IPS-20b (cell line): ENCODE measurements around the gene MSRB3.

Experiments
- H3K27ac ChIP-seq: one replicate; pipeline ENCODE4 v1.5.1; 2013; ENCODE audit warnings: low read length
- H3K27me3 ChIP-seq: 2 replicates; pipeline ENCODE4 v1.6.1; 2013; ENCODE audit warnings: mild to moderate bottlenecking, low read length, inconsistent platforms; ENCODE audit not compliant: insufficient read depth
- H3K36me3 ChIP-seq: 2 replicates; pipeline ENCODE4 v1.6.1; 2013; ENCODE audit warnings: low read depth, mild to moderate bottlenecking, inconsistent platforms, low read length, moderate library complexity; ENCODE audit not compliant: insufficient read depth
- H3K4me1 ChIP-seq: 2 replicates; pipeline ENCODE4 v1.6.1; 2013; ENCODE audit warnings: mild to moderate bottlenecking, control low read depth, inconsistent platforms, low read length, moderate library complexity; ENCODE audit not compliant: insufficient read depth
- H3K4me3 ChIP-seq: 2 replicates; pipeline ENCODE4 v1.5.1; 2013; ENCODE audit warnings: mild to moderate bottlenecking, low read length, inconsistent platforms
- H3K9ac ChIP-seq: 2 replicates; pipeline ENCODE4 v1.6.1; 2013; ENCODE audit warnings: low read depth, mild to moderate bottlenecking, inconsistent platforms, low read length, moderate library complexity
- H3K9me3 ChIP-seq: 2 replicates; pipeline ENCODE4 v1.6.1; 2013; ENCODE audit warnings: mild to moderate bottlenecking, low read depth, low read length, inconsistent platforms; ENCODE audit not compliant: insufficient read depth

The MSRB3 gene

DNA sequence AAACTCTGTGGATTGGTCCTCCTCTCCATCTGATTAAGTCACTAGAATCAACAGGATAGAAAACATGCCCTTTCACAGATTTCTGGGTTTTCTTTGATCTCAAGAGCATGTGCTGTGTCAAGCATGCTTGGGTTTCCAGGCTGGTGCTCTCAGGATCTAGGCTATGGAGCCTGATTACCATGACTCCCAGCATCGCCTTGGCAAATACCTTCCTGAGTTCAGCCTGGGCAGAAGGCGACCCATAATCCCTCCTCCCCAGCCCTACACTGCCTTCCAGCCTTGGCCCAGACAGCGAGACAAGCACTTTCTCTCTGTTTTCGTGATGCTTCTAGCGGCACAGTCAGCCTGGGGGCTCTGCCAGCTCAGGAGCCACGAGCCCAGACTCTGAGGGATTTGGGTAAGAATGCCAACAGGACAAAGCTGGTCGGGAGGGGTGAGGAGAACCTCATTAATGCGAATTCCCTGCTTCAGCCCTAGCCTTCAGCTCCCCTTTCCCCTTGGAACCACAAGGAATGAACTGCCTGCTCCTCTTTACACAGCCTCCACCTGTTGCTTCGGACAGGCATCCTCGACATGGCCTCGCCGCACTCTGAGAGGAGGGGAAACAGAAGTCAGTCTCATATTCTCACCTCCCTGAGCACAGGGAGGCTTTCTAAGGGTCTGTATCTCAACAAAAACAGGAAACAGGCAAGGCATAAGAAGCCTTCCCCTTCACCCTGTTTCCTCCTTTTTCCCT lies 227.1 kb downstream of the MSRB3 start:
- Histone ChIP-seq H3K36me3 (no peaks in the 10 kb centered on the region), H3K9me3 (no peaks in the 10 kb centered on the region), H3K27ac (no peak overlapping the region), H3K9ac (no peak overlapping the region), H3K4me1 (peaks cover 12% of the 10 kb centered on the region), H3K27me3 (peaks cover 44% of the 10 kb centered on the region), H3K4me3 (no peak overlapping the region)

DNA sequence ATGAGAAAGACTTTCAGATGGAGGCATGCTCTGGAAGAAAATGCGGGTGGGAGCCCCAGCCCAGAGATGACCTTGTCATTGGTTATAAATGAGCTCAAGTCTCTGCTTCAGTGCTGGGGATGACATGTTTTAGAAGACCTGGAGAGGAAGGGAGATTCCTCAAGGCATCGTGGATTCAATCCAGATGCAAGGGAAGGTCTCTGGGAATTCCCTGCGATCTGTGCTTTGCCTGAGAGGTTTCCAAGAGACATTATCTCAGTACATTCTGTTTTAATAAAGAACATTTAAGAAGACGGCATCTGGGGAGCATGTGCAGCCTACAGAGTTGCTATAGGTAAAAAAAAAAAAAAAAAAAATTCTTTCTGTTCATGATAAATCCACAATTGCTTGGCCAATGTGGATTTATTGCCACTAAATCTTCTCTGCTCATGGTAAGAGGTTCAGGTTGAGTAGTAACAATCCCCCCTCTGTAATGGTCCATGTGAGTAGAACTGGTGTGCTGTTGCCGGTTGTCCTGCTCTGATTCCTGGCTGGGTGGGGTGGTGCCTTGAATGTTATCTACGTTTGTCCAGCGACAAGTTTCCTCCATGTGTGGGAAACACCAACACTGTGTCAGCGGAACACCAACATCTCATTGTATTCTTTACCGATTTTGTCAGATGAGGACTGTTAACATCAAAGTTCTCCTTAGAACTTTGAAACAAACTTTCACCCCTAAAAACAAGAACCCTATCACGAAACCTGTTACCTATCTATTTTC lies 230.0 kb downstream of the MSRB3 start:
- no peaks in the 10 kb centered on the region for H3K9me3 ChIP-seq
- no peak overlapping the region for H3K9ac ChIP-seq
- peaks cover 68% of the 10 kb centered on the region for H3K27me3 ChIP-seq
- no peaks in the 10 kb centered on the region for H3K36me3 ChIP-seq
- no peak overlapping the region for H3K4me3 ChIP-seq
- peaks cover 18% of the 10 kb centered on the region for H3K4me1 ChIP-seq
- no peak overlapping the region for H3K27ac ChIP-seq

- H3K9me3 ChIP-seq, result no peaks in the 10 kb centered on the region
- H3K4me3 ChIP-seq, result peak overlapping the region; percentile 36; the same call in 1 of the 2 replicates
- H3K4me1 ChIP-seq, result peaks cover 18% of the 10 kb centered on the region
- peak overlapping the region; percentile 22; the same call in 1 of the 2 replicates for H3K9ac ChIP-seq
- H3K27ac ChIP-seq, result no peak overlapping the region
- H3K36me3 ChIP-seq, result no peaks in the 10 kb centered on the region
- peaks cover 79% of the 10 kb centered on the region for H3K27me3 ChIP-seq
Observed at GRCh38 chr12:65510007-65510406, 231.5 kb downstream of the MSRB3 start.

DNA sequence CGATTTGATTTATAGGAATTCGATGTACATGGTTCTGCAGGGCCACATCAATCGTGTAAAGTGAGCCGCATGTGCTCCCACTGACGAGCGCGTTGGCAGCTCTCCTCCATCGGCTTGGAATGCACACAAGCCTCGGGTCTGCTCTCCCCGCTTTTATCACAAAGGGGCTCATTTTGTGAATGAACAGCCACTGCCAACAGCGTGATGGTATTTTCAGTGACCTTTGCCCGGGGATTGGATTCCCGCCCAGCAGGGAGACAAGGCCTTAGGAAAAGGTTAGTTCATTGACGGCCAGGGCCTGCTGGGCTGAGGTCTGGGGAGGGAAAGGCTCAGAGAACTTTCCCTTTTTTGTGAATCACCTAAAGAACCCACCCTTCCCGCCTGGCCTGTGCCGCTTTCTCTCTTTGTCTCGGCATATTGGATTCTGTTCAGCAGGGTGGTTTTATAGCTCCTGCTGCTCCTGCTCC lies 232.1 kb downstream of the MSRB3 start:
- H3K4me1 ChIP-seq, result peaks cover 15% of the 10 kb centered on the region; the same call in 1 of the 2 replicates
- H3K9me3 ChIP-seq, result no peaks in the 10 kb centered on the region
- peak overlapping the region; percentile 36; the same call in 1 of the 2 replicates for H3K4me3 ChIP-seq
- H3K36me3 ChIP-seq, result no peaks in the 10 kb centered on the region
- H3K9ac ChIP-seq, result peak overlapping the region; percentile 52; the same call in 1 of the 2 replicates
- peaks cover 75% of the 10 kb centered on the region for H3K27me3 ChIP-seq
- no peak overlapping the region for H3K27ac ChIP-seq

GRCh38 chr12:65511134-65511834 lies 232.8 kb downstream of the MSRB3 start:
- Histone ChIP-seq H3K4me3 (peak overlapping the region; percentile 36; the same call in 1 of the 2 replicates), H3K4me1 (peaks cover 15% of the 10 kb centered on the region; the same call in 1 of the 2 replicates), H3K36me3 (no peaks in the 10 kb centered on the region), H3K27ac (no peak overlapping the region), H3K9ac (peak overlapping the region; percentile 52; the same call in 1 of the 2 replicates), H3K9me3 (no peaks in the 10 kb centered on the region), H3K27me3 (peaks cover 69% of the 10 kb centered on the region)

- H3K4me3 ChIP-seq, result no peak overlapping the region
- no peaks in the 10 kb centered on the region for H3K36me3 ChIP-seq
- no peak overlapping the region for H3K27ac ChIP-seq
- peaks cover 15% of the 10 kb centered on the region; the same call in 1 of the 2 replicates for H3K4me1 ChIP-seq
- H3K9ac ChIP-seq, result no peak overlapping the region
- no peaks in the 10 kb centered on the region for H3K9me3 ChIP-seq
- H3K27me3 ChIP-seq, result peaks cover 62% of the 10 kb centered on the region
Observed at GRCh38 chr12:65511912-65512311, 233.4 kb downstream of the MSRB3 start.
